Measurements from ENCODE around the gene STARD3. TPM values are rescaled to one million over a fixed set of nuclear protein-coding genes. Genes with fewer than 3 reads are reported as not detected.

Gene STARD3
- total and polyA plus RNA-seq, 12 donors: 38.6 to 220 (median 93.6) TPM

DNA sequence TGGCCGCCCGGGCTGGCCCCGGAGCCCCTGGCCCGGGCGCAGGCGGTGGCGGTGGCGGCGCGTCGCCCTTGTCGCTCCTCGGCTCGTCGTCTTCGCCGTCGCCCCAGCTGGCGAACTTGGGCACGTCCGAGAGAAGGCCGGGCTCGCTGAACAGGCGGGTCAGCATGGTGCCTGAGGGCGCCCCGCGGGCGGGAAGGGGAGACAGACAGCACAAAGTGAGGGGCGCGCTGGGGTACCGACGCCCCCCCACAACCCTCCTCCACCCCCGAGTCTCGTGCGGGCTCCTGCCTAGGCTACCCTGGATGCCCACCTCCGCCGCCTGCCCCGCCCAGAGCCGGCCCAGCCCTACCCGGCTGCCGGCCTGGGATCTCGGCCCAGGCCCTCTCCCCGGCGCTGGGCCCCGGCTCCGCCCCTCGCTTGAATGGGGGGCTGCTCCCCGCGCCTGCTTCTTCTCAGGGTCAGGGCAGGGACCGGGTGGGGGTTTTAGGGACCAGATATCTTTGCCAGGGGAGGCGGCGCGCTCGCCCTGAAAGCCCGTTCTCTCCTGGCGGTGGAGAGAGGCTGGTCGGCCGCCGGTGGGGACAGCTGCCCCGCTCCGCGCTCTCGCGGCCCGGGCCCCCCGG lies 30.4 kb upstream of the STARD3 start:
- Histone ChIP-seq H3K27me3 (peaks cover 73% of the 10 kb centered on the region), H3K4me3 (no peak overlapping the region)

DNA sequence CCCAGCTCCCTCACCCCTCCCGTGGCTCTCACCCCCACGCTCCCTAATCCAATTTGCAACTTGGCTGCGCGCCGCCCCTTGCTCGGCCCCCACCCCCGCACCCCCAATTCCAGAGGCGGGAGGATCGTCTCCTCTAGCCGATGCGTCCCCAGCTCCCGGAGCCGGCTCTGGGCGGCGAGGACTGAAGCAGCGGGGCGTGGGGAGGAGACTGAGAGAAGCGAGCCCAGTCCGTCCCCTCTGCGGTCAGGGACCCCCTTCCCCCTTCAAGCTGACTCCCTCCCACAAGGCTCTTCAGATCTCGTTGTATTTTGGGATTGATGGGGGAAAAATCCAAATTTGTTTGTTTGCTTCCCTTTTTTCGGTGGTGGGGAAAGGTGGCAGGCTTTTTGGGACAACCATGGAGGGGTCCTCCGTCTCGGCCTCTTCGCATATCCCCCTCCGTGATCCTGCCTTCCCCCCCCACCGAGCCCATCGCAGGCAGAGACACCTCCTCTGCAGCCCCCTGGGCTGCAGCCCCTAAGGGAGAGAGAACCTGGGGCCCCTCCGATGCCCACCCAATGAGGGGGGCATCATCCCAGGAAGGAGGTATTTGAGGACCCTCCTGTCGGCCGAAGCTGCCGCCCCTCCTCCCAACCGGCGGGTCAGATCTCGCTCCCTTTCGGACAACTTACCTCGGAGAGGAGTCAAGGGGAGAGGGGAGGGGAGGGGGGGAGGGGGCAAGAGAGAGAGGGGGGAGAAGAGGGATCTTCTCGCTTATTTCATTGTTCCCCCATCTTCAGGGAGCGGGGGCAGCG lies 29.7 kb upstream of the STARD3 start:
- Histone ChIP-seq H3K36me3 (replicated peaks in 1 of 2) (no peaks in the 10 kb centered on the region), H3K27me3 (peaks cover 66% of the 10 kb centered on the region), H3K4me1 (replicated peaks in 1 of 2) (peaks cover 16 to 22% of the 10 kb centered on the region in 2 donors), H3K4me3 (no peak overlapping the region), H3K27ac (no peak overlapping the region), H3K9me3 (replicated peaks in 1 of 3) (no peaks in the 10 kb centered on the region)
- WGBS, 4 donors: 0 to 3% (median 2%) methylated on average over 14 to 40 of the region's 40 CpGs
- no peak for DNase-seq
- TF ChIP-seq POLR2A (IDR thresholded peaks at IDR 0.05) (no peak), CTCF (IDR thresholded peaks at IDR 0.05) (no peak)
- intact Hi-C loops (cut with DNase I): no loop called here

More for the DNA sequence above, 30.4 kb upstream of the STARD3 start:
- TF ChIP-seq POLR2A (IDR thresholded peaks at IDR 0.05) (no peak), CTCF (IDR thresholded peaks at IDR 0.05) (no peak)
- no peak for DNase-seq
- intact Hi-C loops (cut with DNase I): no loop called here
- Histone ChIP-seq H3K4me1 (replicated peaks in 1 of 2) (peaks cover 16 to 22% of the 10 kb centered on the region in 2 donors), H3K27ac (no peak overlapping the region), H3K36me3 (replicated peaks in 1 of 2) (no peaks in the 10 kb centered on the region), H3K9me3 (replicated peaks in 1 of 3) (no peaks in the 10 kb centered on the region)
- 1 to 3% (median 1%) methylated on average over 20 to 65 of the region's 66 CpGs for WGBS, 4 donors

DNA sequence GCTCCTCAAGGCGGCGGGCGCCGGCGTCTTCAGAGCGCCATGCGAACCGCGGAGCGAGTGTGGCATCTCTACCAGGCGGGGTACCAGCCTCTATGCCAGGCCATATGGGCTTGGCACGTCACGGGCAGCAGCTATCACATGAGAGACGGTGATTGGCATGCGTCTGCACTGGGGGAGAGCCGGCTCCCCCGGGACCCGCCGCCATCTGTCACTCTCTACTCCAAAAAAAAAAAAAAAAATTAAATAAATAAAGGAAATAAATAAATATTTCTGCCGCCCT lies 29.2 kb upstream of the STARD3 start, which contains the start of gene NEUROD2:
Gene NEUROD2, minus strand, starts transcription at position 70 of the 280 bp plus-strand sequence. CDS start 1,321 bp downstream, outside the sequence.
- DNase-seq: no peak
- intact Hi-C loops (cut with DNase I): no loop called here
- Histone ChIP-seq H3K4me1 (replicated peaks in 1 of 2) (peaks cover 16 to 22% of the 10 kb centered on the region in 2 donors), H3K27ac (no peak within 1 kb of the TSS), H3K36me3 (replicated peaks in 1 of 2) (no peaks in the 10 kb centered on the region), H3K4me3 (no peak within 1 kb of the TSS), H3K27me3 (peaks cover 60% of the 10 kb centered on the region), H3K9me3 (replicated peaks in 1 of 3) (no peaks in the 10 kb centered on the region)
- 2 to 6% (median 5%) methylated on average over 9 to 20 of the region's 20 CpGs for WGBS, 4 donors
- TF ChIP-seq CTCF (IDR thresholded peaks at IDR 0.05) (no peak), POLR2A (IDR thresholded peaks at IDR 0.05) (no peak)

DNA sequence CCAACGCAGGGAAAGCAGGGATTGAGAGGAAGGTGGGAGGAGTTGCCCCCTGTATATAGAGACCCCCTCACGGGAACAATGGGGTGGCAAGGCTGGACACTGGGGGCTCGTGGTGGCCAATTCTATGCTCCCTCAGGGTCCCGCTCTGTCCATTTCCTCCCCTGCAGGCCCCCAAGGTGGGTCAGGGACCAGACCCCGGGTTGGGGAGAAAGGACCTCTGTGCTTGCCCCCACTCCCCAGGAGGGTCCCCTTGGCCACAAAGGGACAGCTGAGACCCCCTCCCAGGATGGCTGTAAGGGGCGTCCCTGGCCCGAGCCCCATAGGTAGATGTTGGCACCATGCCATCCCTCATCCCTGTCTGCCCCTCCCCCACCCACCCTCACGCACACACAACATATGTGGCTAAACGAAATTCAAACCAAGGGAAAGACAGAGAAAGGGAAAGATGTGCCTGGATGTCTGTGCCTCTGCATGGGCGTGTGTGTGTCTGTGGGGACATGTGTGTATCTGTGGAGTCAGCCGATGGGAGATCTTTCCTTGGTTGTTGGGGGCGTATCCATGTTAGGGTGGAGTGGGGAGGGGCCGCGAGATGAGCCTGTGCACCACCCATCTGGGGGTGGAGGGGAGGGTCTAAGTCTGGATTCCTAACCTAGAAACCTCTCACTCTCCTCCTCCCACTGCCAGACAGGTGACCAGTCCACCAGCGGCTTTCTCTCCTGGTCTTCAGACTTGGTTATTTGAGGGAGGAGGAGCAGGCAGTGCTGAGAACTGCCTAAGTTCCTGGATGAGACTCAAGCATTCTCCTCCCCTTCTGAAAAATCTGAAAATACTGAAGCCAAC lies 28.6 kb upstream of the STARD3 start:
- 15 to 18% (median 15%) methylated on average over 15 of the region's 15 CpGs for WGBS, 4 donors
- intact Hi-C loops (cut with DNase I): no loop called here
- Histone ChIP-seq H3K4me1 (replicated peaks in 1 of 2) (peaks cover 16 to 22% of the 10 kb centered on the region in 2 donors), H3K9me3 (replicated peaks in 1 of 3) (no peaks in the 10 kb centered on the region), H3K4me3 (no peak overlapping the region), H3K36me3 (replicated peaks in 1 of 2) (no peaks in the 10 kb centered on the region), H3K27ac (no peak overlapping the region), H3K27me3 (peaks cover 55% of the 10 kb centered on the region)
- no peak for DNase-seq
- TF ChIP-seq POLR2A (IDR thresholded peaks at IDR 0.05) (no peak), CTCF (IDR thresholded peaks at IDR 0.05) (no peak)
